OCI-LY3 (cell line): ENCODE data around the gene KATNAL2.

Experiments used
- EZH2phosphoT487 ChIP-seq: fragments of 200-600 bp; shearing (Covaris generic); IDR thresholded peaks from 2 replicates; pipeline ENCODE4 v1.6.1; 2018; ENCODE audit warnings: antibody characterized with exemption, mixed run types, low read depth
- TF ChIP-seq, protein P1 (sequence below): fragments of 200-600, 300-600 bp; sonication (generic); IDR thresholded peaks from 2 replicates; pipeline ENCODE4 v1.5.1; 2014; ENCODE audit warnings: antibody characterized with exemption, low read length, low read depth

DNA sequence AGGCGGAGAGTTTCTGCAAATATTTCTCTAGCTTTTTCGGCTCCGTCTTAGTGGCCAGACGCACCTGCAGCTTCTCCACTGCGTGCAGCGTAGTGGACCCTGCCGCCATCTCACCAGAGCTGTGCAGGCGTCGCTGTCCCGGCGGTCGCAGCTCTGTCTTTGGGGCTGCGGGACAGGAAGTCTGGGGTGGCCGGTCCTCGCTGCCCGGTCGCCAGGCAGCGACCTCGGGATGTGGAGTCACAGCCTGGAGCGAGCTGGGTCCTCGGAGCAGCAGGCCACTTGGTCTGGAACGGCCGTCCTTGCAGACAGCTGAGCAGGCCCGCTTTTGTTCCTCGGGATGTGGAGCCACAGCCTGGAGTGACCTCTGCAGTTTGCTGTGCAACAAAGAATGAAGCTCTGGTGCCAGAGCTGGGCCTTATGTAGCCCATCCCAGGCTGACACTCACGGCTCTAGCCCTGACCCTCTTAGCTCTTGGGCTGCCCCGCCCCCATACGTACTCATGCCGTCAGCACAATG lies 117.8 kb downstream of the KATNAL2 start, which contains the start of gene ELOA2:
- TF ChIP-seq, protein P1, sequence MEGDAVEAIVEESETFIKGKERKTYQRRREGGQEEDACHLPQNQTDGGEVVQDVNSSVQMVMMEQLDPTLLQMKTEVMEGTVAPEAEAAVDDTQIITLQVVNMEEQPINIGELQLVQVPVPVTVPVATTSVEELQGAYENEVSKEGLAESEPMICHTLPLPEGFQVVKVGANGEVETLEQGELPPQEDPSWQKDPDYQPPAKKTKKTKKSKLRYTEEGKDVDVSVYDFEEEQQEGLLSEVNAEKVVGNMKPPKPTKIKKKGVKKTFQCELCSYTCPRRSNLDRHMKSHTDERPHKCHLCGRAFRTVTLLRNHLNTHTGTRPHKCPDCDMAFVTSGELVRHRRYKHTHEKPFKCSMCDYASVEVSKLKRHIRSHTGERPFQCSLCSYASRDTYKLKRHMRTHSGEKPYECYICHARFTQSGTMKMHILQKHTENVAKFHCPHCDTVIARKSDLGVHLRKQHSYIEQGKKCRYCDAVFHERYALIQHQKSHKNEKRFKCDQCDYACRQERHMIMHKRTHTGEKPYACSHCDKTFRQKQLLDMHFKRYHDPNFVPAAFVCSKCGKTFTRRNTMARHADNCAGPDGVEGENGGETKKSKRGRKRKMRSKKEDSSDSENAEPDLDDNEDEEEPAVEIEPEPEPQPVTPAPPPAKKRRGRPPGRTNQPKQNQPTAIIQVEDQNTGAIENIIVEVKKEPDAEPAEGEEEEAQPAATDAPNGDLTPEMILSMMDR: no peak
- TF ChIP-seq EZH2phosphoT487: no peak
